DOHH2 (cell line): ENCODE data around the gene FAM221B.

Experiments used
- CTCF ChIP-seq: fragments of 200-600 bp; sonication (generic); IDR thresholded peaks from one replicate; pipeline ENCODE4 v1.5.1; 2014; ENCODE audit warnings: antibody characterized with exemption, mild to moderate bottlenecking, low read depth, low read length; ENCODE audit not compliant: poor library complexity, severe bottlenecking
- EZH2phosphoT487 ChIP-seq: fragments of 200-600 bp; sonication (generic); IDR thresholded peaks from 2 replicates; pipeline ENCODE4 v1.6.1; 2017; ENCODE audit warnings: borderline replicate concordance, mild to moderate bottlenecking, antibody characterized with exemption, low read length, moderate library complexity, mixed read lengths

GRCh38 chr9:35844628-35845270 lies 16.2 kb upstream of the FAM221B start:
- TF ChIP-seq CTCF (no peak), EZH2phosphoT487 (no peak)
